ENCODE measurements around the gene TSPAN9.

Gene TSPAN9, protein sequence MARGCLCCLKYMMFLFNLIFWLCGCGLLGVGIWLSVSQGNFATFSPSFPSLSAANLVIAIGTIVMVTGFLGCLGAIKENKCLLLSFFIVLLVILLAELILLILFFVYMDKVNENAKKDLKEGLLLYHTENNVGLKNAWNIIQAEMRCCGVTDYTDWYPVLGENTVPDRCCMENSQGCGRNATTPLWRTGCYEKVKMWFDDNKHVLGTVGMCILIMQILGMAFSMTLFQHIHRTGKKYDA

DNA sequence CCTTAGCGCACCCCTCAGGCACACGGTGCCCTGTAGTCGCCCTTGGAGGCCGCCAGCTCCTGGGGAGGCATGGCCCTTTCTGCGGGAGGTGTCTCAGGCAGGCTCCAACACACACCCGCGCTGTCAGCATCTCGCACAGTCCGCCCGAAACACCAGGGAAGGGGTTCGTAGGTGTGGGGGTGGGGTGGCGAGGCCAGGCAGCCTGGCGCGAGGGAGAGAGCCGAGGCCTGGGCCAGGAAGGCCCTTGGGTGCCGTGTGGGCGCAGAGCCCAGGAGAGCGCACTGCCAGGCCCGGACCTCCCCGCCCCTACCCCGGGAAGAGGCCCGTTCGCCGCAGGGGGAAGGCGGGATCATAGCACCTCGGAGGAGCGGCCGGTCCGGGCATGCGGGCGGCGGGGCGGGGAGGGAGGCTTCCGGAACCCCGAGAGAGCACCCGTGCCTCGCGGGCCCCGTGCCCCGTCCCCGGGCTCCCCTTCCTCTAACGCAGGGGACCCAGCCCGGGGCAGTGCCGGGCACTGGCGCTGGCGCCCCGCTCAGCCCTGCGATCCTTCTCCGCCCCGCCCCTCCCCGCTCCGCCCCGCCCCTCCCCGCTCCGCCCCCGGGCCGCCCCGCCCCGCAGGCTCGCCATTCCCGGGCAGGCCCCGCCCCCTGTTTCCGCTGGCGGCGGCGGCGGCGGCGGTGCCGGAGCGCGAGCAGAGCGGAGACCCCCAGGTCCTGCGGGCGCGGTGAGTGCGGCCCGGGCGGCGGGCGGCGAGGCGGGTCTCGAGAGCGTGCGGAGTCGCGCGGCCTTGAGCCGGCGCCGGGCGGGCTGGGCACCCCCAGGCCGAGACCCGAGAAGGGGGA is at the start of gene TSPAN9:
Gene TSPAN9 (plus strand): TSS at position 650 of the 842 bp plus-strand sequence. CDS start 123,815 bp downstream, outside the sequence.
- DNase-seq: peak; percentile 38

DNA sequence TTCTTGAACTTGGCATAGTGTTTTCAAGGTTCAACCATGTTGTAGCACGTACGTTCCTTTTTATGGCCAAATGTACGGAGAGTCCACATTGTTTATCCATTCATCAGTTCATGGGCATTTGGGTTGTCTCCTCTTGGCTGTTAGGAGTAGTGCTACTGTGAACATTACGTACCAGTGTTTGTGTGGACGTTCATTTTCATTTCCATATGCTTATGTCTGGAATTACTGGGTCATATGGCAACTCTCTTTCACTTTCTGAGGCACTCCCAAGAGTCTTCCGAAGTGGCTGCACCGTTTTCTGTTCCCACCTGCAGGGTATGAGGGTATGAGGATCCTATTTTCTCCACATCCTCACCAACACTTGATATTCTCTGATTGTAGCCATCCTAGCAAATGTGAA is 49.1 kb upstream of the TSPAN9 start:
- no peak for DNase-seq

DNA sequence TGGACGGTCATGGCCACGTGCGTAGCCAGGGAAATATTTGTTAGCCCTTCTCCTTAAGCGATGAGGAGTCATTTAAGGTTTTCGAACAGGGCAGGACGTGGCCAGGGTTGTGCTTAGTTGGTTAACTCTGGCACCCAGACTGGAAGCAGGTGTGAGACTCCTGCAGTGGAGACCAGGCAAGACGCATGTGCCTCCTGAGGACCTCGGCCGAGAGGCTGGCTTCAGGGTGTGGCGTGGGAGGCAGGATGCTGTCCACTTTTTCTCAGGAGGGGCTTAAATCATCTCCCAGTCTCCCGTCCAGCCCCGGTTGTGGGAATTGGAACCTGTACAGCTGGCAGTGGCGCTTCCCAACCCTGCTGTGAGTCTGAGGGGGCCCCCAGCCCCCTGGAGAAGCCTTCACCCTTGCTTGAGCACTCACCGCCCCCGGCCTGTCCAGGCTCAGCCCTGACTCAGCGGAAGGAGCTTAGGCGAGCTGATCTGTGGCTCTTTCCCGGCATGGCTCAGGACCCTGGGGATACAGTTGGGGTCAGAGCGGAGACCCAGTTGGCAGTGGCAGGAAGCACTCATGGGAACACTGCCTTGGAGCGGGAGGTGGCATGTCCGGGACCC is 46.3 kb upstream of the TSPAN9 start:
- DNase-seq: no peak

DNA sequence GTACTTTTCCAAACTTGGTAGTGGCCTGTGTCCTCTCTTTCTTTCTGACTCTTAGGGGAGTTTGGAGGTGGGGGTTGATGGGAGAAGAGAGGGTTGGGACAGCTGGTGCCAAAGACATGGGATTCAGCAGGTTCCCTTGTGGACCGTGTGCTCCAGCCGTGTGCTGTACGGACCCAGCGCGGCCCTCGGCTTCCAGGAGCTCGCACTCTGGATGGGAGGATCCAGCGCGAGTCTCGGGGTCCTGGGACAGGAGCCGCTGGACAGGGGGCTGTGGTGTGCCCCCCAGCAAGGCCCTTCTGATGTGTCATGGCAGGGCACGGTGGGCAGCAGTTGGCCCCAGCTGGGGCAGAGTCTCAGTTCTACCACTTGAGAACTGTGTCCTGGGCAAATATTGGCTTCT is 45.0 kb upstream of the TSPAN9 start:
- DNase-seq: no peak

DNA sequence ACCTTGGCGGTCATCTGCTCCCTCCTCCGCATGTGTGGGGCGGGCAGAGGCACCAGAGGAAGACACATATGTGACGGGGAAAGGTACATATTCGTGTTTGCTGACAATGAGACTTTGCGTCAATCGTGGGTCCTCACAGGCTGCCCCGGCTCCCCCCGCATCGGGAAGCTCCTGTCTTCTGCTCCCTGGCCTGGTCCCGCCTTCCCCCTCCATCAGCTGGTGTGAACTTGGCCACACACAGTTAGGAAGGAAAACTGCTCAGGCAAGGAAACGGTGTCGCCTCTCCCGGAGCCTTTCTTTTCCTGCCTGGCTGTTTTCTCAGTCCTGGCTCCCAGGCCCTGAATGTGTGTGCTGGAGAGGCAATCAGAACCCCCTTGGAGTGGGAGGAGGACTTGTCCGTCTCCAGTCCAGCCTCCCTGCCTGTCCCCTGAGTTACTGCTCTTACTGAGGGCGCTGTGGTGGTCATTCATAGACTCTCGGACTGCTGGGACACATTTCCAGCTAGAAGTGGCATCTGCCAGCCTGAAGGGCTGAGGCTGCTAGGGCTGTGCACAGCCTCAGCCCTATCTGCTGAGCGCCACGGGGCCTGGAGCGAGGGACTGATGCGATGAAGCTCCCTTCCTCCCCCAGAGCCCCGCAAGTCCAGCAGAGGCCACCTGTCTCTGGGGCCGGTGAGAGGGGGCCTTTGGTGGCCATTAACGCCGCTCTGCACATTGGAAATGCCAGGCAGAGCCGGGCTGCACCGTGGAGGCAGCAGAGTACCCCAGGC is 44.2 kb upstream of the TSPAN9 start:
- DNase-seq: no peak

DNA sequence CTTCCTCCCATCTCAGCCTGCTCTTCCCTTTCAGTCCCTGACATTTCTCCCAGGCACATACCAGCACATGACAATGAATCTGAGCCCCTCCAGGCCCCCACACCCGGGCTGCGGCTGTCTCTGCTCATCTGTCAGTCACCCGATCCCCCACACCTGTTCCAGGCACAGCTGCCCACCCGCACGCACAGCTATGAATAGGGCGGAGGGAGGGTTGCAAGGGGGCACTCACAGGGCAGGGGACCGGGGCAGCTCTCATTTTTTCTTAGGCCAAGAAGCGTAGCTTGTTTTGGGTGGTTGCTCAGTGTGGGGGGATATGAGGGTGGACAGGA is 43.7 kb upstream of the TSPAN9 start:
- no peak for DNase-seq

DNA sequence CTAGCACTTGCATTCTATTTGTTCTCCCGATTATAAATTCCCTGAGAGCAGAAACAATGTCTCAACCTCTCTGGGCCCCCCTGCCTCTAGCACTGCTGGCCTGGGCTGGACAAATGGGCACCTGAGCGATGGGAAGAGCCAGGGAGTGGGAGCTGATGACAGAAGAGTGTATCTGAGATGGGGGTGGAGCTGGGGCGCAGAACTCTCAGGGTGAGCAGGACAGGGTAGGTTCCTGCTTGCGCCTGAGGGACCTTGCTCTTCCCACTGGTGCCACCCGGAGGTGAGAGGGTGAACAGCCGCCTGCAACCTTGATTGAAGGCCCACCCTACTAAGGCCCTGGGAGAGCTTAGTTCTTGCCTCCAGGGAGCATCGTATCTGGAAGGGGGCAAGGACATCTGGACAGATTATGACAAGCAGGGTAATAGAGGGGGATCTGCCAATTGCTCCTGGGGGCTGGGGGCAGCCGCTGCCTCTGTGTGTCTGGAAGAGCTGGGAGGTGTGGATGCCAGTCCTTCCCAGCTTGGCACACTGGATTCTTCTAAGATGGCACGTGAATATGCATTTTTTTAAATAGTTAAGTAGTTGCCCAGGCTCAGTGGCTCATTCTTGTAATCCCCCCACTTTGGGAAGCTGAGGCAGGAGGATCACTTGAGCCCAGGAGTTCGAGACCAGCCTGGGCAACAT is 43.0 kb upstream of the TSPAN9 start:
- peak; percentile 51 for DNase-seq

DNA sequence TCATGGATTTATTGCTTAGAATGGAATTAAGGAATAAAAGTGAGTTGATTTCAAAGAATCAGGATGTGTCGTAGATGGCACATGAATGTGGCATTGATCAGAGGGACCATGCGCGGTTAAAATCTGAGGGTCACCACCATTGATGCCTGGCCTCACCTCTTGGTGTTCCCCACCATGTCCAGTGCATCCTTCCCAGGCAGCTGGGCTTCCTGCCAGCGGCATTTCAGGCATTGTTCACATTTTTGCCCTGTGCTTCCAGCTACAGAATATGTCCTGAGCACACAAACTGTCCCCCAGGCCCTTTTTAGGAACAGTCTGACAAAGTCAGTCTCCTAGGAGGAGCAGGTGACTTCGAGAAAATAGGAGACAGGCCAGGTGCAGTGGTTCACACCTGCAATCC is 42.0 kb upstream of the TSPAN9 start:
- no peak for DNase-seq

DNA sequence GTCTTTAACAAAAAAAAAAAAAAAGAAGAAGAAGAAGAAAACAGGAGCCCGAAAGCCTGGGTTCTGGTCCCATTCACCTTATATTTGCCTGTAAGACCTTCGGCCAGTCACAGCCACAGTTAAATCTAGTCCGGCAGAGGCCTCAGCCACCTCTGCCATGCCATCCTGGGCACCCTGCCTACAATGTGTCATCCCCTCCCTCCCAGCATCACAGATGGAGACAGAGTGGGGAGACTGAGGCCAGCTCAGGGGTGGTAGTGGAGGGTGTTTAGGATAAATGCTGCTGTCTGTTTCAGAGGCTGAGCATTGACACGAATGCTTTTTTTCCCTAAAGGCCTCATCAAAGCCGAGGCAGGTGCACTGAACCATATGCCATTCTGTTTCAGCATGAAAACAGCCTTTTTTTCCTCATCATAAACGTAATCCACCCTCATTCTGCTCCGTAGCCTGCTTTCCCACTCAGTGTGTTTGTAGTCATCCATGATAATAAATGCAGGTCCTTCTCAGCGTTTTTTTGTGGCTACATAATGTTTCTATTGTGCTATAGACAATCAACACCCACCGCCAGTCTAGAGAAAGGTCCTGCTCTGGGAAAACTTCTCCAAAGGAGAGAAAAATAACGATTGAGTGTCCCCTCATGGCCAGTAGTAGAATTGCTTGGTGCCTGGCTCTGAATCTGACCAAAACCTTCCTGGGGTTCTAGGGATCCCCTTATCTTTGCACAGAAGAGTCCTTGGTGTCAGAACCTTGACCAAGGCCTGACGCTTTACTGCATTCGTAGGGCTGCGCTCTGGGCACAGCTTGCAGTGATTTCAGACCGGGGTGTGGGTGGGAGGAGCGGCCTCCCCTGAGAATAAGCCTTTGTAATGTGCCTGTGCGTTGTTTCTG is 41.1 kb upstream of the TSPAN9 start:
- no peak for DNase-seq

DNA sequence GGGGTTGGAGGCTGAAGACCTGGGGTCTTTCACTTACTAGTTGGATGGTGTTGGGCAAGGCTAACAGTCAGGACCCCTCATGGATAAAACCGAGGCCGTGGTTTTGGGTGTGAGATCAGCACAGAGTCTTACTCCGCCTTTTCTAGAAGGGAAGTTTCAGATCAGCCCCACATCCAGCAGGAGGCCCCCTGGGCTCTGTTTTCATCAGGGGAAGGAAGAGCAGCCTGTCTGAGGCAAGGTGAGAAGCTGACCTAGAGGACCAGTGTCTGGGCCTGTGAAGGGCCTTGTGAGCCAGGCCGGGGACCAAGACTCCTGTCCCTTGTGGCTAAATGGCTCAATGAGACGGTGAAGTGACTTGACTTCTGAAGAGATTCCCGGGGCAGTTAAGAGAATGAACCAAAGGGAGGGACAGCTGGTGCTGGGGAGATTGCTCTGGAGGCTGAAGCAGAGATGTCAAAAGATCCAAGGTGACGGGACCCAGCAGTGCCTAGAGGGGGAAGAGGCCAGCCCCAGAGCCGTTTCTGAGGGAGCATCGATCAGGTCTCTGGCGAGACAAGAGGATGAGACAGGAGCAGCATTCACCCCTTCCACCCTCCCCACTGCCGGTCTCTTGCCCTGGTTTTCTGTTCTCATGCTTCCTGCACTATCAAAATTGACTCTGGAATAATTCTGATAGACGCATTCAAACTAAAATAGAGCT is 40.1 kb upstream of the TSPAN9 start:
- DNase-seq: no peak

DNA sequence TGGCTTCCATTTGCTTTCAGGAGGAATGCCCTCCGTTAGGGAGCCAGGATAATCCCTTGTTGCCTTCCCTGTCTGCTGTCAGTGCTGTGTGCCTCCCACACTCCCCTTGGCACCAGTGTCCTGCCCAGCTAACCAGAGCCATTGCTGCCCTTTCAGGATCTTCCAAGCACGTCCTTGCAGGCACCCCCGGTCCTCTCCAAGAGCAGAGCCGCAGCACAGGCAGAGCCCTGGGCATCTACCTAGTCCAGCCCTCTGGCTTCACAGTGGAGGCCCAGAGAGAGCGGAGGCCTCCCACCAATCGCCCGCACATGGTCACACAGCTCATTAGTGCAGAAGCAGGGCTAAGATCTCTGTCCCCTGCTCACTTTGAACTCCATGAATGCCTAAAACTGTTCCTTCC is 39.0 kb upstream of the TSPAN9 start:
- DNase-seq: no peak

DNA sequence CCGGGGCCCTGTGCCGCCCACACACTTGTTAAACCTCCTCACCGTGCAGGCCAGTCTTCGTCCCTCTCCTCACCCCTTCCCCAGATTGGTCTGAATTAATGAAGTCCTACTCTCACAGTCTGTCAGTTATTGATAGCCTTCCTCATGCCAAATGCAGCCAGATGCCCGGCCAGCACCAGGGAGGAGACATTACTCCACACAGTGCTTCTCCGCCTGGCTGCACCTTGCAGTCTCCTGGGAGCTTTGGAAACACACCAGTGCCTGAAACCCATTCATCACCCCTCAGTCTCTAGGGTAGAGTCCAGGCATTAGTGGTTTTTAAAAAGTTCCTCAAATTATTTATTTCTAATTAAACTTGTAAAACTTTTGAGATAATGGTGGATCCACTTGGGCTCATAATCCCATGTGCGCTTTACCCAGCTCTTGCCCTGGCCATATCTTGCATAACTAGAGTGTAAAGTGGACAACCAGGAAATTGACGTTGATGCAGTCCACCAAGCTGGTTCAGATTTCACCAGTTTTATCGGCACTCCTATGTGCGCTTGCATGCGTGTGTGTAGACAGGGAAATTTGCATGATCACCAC is 38.2 kb upstream of the TSPAN9 start:
- no peak for DNase-seq

DNA sequence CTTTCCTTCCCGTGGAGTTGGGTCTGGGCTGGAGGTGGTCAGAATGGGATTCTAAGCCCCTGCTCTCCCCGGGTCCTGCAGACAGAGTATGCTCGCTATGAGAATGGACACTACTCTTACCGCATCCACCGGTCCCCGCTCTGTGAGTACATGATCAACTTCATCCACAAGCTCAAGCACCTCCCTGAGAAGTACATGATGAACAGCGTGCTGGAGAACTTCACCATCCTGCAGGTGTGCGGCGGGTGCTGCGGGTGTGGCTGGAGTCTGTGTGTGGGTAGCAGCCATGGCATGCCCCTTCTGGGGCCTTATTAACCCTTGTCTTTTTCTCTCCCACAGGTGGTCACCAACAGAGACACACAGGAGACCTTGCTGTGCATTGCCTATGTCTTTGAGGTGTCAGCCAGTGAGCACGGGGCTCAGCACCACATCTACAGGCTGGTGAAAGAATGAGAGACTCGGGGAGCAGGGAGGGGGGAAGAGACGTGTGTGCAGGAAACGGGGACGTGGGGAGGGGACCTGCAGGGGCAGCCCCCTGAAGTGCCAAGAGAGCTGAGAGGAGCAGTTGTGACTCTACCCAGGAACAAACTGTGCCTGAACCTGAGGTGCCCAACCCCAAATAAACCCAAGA is 37.0 kb upstream of the TSPAN9 start:
- DNase-seq: no peak

DNA sequence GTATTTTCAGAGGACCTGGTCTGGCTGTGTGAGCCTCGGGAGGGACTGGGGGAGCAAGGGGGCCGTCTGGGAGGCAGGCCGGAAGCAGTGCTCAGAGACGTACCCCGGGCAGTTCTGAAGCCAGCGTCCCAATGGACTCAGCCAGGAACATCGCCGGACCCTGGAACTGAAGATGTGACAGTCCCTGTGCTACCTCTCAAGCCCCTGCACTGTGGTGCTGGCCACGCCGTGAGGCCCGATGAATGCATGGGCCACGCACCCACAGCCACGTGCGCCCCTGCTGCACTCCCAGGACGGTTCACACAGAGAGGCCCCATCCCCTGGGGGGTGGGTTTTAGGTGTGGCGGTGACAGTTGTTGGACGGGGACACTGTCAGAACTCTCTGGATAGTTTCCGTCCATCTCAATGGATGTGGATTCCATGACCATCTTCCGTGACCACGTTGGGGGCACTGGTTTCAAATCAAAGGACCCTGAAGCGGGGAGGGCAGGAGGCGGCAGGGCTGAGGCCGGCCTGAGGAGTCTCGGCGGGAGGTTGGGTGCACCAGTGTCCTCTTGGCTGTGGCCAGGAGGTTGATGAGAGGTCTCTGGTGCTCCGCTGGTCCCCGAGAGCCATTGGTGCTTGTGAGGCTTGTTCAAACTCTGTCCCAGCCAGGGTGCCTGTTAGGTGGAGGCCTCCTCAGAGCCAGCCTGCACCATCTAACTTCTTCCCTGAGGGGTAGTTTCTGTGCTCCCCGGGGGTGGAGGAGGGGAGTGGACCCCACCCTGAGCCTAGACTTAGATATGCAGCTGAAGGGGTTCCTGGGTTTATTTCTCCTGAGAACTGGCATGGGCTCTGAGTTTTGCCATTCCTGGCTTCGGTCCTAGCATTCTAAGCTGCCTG is 36.3 kb upstream of the TSPAN9 start:
- DNase-seq: no peak

DNA sequence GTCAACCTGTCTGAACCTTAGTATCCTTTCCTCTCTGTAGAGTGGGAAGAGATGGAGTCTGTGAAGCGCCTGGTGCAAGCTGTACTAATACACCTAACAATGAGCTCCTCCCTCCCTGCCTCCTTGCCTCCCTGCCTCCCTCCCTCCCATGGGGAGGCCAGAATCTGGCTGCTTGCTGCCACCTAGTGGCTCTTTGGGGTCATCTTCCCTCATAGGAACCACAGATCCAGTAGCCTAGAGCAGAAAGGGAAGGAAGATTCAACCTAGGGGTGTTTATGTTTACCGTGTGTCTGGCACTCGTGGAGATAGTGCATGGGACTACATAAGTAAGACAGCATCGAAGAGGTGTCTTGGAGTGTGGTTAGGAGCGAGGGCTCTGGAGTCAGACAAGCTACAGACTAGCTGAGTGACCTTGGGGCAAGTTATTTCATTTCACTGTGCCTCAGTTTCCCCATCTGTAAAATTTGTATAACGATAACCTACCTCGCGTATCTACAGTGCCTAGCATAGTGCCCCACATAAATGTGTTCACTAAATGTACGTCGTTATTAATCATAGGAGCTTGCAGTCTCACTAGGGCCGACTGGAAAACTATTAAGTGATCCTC is 35.5 kb upstream of the TSPAN9 start:
- peak; percentile 69 for DNase-seq

DNA sequence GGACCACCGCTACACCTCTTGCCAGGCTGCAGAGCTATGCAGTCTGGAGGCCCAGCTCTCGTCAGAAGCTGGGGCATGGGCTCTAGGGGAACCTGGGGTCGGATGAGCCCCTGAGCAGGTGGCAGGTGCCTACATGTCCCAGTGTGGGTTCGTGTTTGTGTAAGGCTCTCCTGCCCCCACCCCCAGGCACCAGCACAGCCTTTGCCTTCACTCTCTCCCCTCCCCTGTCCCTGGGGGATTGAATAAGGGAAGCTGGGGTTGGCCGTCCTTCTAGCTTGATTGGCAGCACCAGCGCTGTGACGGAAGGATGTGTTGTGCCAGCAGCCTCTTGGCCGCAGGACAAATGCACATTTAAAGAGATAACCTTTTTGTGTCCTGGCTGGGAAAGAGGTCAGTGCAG is 34.8 kb upstream of the TSPAN9 start:
- no peak for DNase-seq

DNA sequence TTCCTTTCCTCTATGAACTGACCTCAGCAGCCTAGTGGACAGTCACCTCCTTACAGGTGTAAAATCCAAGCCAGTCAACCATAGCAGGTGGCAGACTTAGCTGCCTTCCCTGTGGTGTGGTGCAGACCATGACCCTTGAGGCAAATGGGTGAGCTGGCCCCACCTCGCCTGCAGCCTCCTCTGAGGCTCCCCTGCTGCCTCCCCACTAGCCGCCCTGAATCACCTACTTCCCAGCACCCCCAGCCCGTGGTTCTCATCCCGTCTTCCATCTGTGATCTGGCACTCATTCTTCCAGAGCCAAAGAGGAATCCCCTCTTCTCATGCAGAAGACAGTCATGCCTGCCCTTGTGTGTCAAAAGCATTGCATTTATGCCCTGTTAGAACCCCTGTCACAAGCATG is 34.4 kb upstream of the TSPAN9 start:
- no peak for DNase-seq

DNA sequence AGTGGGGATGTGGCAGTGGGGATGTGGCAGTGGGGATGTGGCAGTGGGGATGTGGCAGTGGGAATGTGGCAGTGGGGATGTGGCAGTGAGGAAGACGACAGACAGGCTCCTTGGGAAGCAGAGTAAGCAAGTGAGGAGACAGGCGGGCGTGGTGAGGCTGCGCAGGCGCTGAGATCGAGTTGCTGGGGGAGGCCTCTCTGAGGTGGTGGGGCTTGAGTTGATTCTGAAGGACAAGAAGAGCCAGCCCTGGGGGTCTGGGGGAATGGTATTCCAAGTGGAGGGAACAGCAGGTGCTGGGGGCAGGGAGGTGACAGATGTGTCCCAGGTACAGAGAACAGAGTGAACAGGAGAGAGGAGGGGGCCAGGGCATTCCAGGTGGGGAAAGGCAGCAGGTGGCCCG is 33.8 kb upstream of the TSPAN9 start:
- DNase-seq: no peak

DNA sequence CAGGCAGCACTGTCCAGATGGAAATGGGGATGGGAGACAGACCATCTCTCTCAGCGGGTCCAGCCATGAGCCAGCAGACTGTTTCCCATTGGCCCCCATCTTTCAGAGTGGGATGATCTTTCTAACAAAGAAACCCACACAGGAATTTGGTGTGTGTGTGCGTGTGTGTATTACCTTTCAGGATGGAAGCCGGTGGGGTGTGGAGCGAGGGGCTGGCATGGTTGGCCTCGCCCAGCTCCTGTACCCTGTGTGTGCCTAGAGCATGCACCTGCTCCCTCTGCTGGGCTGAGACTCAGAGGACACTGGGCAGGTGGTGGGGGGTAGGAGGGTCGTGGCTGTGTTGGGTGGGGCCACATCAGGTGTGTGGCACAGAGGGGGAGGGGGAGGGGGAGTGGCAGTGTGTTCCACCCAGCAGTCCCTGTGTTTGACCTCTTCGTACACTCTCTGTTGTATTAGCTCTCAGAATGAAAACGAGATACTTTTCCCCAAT is 33.0 kb upstream of the TSPAN9 start:
- no peak for DNase-seq

All from NCI-H510A (cell line).